GM12873 (cell line): Measurements from ENCODE around the gene PRIMPOL.

Source experiments
- TF ChIP-seq, protein P1 (sequence below): IDR thresholded peaks from 2 replicates; pipeline ENCODE4 v1.5.1; 2012; ENCODE audit warnings: low read depth, mild to moderate bottlenecking, moderate library complexity, low read length, control low read depth; ENCODE audit not compliant: insufficient read depth; ENCODE audit errors: missing control alignments

PRIMPOL gene

GRCh38 chr4:184731056-184731455, 81.5 kb downstream of the PRIMPOL start:
- TF ChIP-seq, protein P1, sequence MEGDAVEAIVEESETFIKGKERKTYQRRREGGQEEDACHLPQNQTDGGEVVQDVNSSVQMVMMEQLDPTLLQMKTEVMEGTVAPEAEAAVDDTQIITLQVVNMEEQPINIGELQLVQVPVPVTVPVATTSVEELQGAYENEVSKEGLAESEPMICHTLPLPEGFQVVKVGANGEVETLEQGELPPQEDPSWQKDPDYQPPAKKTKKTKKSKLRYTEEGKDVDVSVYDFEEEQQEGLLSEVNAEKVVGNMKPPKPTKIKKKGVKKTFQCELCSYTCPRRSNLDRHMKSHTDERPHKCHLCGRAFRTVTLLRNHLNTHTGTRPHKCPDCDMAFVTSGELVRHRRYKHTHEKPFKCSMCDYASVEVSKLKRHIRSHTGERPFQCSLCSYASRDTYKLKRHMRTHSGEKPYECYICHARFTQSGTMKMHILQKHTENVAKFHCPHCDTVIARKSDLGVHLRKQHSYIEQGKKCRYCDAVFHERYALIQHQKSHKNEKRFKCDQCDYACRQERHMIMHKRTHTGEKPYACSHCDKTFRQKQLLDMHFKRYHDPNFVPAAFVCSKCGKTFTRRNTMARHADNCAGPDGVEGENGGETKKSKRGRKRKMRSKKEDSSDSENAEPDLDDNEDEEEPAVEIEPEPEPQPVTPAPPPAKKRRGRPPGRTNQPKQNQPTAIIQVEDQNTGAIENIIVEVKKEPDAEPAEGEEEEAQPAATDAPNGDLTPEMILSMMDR = no peak

- TF ChIP-seq, protein P1 = no peak
These were observed 82.6 kb downstream of the PRIMPOL start for GRCh38 chr4:184732126-184732525.

DNA sequence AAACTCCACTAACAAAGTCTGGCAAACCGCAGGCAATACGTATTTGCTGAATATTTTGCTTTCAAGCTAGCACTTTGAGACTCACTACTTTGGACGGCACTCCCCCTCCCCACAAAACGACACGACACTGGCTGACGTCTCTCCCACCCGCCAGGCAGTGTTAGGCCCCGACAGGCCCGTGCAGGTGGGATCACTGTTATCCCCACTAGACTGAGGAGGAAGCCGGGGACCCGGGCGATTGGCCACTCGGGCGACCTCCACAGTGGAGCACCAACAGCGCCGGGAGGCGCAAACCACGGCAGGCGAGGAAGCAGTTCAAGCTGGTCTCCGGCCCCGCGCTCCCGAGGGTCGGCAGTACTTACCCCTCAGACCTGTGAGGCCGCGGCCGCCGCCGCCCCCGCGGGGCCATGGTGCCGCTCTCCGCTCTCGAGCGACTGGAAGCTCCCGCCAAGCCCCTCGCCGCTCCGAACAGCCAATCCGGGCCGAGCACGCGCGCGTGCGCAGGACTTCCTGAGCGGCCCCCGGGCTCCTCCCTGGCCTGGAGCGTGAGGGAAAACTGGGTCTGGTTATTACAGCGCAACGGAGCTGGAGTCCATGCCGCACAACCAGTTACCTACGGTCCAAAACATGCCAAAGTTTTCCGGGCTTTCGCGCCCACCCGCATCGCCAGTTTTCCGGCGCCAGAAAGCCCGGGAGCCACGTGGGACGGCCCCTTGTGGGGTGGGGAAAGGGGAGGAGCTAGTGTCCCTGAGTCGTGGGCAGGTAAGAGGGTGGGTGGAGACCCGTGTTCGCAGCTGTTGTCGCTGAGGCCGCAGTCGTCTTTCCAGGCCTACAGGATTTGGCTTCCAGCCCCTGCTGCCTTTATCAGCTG, 84.4 kb downstream of the PRIMPOL start, which contains the start of gene CENPU:
Gene CENPU, minus strand, starts transcription at position 443 of the 871 bp plus-strand sequence. Its CDS starts 34 bp downstream, at position 409.
- TF ChIP-seq, protein P1 = no peak

GRCh38 chr4:184734758-184735157, 85.2 kb downstream of the PRIMPOL start:
- TF ChIP-seq, protein P1 = no peak

DNA sequence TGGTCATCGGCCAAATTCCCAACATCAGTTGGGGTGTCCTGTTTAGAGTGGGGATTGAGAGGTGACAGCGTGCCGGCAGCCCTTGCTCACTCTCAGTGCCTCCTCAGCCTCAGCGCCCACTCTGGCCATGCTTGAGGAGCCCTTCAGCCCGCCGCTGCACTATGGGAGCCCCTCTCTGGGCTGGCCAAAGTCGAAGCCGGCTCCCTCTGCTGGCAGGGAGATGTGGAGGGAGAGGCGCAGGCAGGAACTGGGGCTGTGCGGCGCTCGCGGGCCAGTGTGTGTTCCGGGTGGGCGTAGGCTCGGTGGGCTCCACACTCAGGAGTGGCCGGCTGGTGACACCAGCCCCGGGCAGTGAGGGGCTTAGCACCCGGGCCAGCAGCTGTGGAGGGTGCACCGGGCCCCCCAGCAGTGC, 91.4 kb downstream of the PRIMPOL start:
- TF ChIP-seq, protein P1 = no peak

DNA sequence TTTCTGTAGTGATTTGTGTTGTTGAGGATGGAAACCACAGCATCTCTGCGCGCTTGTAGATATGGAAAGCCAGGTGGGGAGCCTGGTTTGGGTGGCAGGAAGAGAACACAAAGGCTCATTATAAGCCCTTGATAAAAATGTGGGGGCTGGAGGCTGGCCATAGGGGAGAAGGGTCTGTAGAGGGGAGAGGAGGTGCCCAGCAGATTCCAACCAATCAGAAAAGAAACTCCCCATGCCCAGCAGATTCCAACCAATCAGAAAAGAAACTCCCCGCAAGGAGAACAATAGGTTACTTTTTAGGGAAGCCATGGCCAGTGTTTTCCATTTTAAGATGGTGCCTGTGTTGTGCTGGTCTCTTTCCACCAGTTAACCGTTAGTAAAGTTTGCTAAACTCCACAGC, 94.1 kb downstream of the PRIMPOL start:
- TF ChIP-seq, protein P1 = no peak

DNA sequence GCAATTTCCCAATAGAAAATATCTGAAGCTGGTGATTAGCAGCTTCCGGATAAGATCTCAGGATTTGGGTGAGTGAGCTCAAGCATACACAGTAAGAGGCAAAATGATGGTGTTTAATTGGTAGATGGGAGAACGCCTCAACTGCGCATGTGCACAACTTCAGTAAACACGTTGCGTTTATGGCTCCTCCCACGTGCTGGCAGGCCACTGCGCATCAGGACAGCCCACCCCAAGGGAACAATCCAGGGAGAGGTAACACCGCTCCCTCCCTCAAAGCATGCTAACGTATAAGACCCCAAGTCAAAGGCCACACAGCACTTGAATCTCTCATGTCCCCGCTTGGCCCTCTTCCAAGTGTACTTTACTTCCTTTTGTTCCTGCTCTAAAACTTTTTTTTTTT, 94.7 kb downstream of the PRIMPOL start:
- TF ChIP-seq, protein P1 = no peak
